Vagina (tissue), 2 donors: ENCODE results near the gene NSUN6. TPM values are rescaled to one million over a fixed set of nuclear protein-coding genes. Genes with fewer than 3 reads are reported as not detected.

Source experiments
- DNase-seq, 2 donors: peaks; one replicate each; pipeline ENCODE4 v3.0.0-alpha.2; 2017; ENCODE audit errors: extremely low spot score in 2 of 2
- H3K27ac ChIP-seq: fragments of 200-600 bp; sonication (generic); one replicate; pipeline ENCODE4 v1.5.1; 2019
- H3K27me3 ChIP-seq: fragments of 200-600 bp; sonication (generic); one replicate; pipeline ENCODE4 v1.5.1; 2019
- H3K36me3 ChIP-seq, 2 donors: fragments of 200-600 bp; sonication (generic); one replicate each; pipeline ENCODE4 v1.5.1; 2017 to 2019
- H3K4me1 ChIP-seq: fragments of 200-600 bp; sonication (generic); one replicate; pipeline ENCODE4 v1.5.1; 2019
- H3K4me3 ChIP-seq, 2 donors: fragments of 200-600 bp; sonication (generic); 1 replicate in 1 of 2; 2 replicates in 1 of 2; pipeline ENCODE4 v1.5.1; 2016 to 2019
- H3K9me3 ChIP-seq: fragments of 200-600 bp; sonication (generic); one replicate; pipeline ENCODE4 v1.5.1; 2019
- POLR2A ChIP-seq, 2 donors: fragments of 450-650 bp; IDR thresholded peaks; one replicate each; pipeline ENCODE4 v1.6.1; 2017; ENCODE audit warnings: antibody characterized with exemption in 2 of 2, mild to moderate bottlenecking in 2 of 2, moderate library complexity in 2 of 2
- POLR2AphosphoS5 ChIP-seq, 2 donors: sonication (generic); formaldehyde crosslinking; IDR thresholded peaks; one replicate each; pipeline ENCODE4 v1.9.0; 2017; ENCODE audit warnings: antibody characterized with exemption in 2 of 2, mild to moderate bottlenecking in 2 of 2, low read depth in 1 of 2; ENCODE audit not compliant: insufficient read depth in 1 of 2
- intact Hi-C: fragments of 100-400 bp; cut with DNase I; formaldehyde crosslinking; loops from one replicate; pipeline ENCODE4 v1.15.1; 2023
- total RNA-seq: library from RNA; depleted of rRNA; stranded (reverse); fragments of >200 nt; gene quantifications from one replicate; pipeline ENCODE4 v1.2.3, GENCODE V29; 2016
- TF ChIP-seq, protein P1 (sequence below), 3 experiments: fragments of 450-650 bp in 2 of 3; fragments of 200-600 bp in 1 of 3; sonication (generic) in 1 of 3; IDR thresholded peaks; one replicate each; pipeline ENCODE4 v1.5.1; 2017 to 2019; ENCODE audit warnings: antibody characterized with exemption in 3 of 3, mild to moderate bottlenecking in 2 of 3, moderate library complexity in 2 of 3

NSUN6 gene
- total RNA-seq, 1 donor from 2014 or later, result 11.5 TPM

DNA sequence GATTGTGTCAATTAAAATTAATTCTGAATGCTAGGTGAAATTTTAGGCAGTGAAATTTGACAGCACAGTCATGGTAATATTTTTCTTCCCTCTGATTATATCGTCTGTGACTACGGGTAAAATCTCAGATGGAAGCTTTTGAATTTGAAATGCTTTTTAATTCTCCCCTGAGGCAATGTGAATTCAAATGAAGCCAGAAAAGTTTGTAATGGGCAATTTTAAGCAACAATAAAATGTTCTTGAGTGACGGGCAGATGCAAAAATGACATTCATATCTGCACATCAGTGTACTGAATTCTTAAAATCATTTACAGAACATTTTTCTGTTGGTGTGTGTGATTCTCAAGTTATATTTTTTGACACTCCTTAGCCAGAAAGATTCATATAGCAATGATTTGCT, 134.5 kb downstream of the NSUN6 start:
- H3K27ac ChIP-seq, result no peak overlapping the region
- H3K4me1 ChIP-seq, result no peaks in the 10 kb centered on the region
- H3K36me3 ChIP-seq, result peaks cover 0 to 4% of the 10 kb centered on the region in 2 donors
- no peaks in the 10 kb centered on the region for H3K27me3 ChIP-seq
- H3K4me3 ChIP-seq, result no peak overlapping the region
- DNase-seq, result no peak
- intact Hi-C loops, result no loop called here
- H3K9me3 ChIP-seq, result no peaks in the 10 kb centered on the region
- no peak for TF ChIP-seq POLR2A (IDR thresholded peaks at IDR 0.05)
- TF ChIP-seq, protein P1, sequence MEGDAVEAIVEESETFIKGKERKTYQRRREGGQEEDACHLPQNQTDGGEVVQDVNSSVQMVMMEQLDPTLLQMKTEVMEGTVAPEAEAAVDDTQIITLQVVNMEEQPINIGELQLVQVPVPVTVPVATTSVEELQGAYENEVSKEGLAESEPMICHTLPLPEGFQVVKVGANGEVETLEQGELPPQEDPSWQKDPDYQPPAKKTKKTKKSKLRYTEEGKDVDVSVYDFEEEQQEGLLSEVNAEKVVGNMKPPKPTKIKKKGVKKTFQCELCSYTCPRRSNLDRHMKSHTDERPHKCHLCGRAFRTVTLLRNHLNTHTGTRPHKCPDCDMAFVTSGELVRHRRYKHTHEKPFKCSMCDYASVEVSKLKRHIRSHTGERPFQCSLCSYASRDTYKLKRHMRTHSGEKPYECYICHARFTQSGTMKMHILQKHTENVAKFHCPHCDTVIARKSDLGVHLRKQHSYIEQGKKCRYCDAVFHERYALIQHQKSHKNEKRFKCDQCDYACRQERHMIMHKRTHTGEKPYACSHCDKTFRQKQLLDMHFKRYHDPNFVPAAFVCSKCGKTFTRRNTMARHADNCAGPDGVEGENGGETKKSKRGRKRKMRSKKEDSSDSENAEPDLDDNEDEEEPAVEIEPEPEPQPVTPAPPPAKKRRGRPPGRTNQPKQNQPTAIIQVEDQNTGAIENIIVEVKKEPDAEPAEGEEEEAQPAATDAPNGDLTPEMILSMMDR (IDR thresholded peaks at IDR 0.05), result no peak
- TF ChIP-seq POLR2AphosphoS5 (IDR thresholded peaks at IDR 0.05; ENCODE audit: insufficient read depth in 1 of 2, low read depth in 1 of 2), result no peak

DNA sequence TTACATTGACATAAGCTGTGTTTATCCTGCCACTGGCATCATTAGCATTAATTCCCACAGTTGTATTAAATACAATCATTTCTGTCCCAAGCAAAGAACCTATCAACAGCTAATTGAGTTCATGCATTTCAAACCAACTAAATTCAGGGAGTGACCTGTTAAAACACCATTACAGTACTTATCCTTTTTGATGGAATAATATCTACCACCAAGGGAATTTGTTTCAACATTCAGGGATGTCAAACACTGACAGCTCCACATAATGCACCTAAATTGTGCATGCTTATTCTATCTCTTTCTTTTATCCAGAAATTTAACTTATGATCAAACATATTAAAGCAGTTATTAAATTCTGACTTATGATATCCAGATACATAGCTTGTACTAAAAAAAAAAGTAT, 136.8 kb downstream of the NSUN6 start:
- Histone ChIP-seq H3K27me3 (no peaks in the 10 kb centered on the region), H3K9me3 (no peaks in the 10 kb centered on the region), H3K27ac (no peak overlapping the region), H3K36me3 (peaks cover 0 to 4% of the 10 kb centered on the region in 2 donors), H3K4me1 (no peaks in the 10 kb centered on the region), H3K4me3 (no peak overlapping the region)
- TF ChIP-seq POLR2A (IDR thresholded peaks at IDR 0.05), result no peak
- TF ChIP-seq, protein P1 (IDR thresholded peaks at IDR 0.05), result no peak
- no peak for TF ChIP-seq POLR2AphosphoS5 (IDR thresholded peaks at IDR 0.05; ENCODE audit: insufficient read depth in 1 of 2, low read depth in 1 of 2)
- DNase-seq, result no peak
- intact Hi-C loops, result no loop called here

DNA sequence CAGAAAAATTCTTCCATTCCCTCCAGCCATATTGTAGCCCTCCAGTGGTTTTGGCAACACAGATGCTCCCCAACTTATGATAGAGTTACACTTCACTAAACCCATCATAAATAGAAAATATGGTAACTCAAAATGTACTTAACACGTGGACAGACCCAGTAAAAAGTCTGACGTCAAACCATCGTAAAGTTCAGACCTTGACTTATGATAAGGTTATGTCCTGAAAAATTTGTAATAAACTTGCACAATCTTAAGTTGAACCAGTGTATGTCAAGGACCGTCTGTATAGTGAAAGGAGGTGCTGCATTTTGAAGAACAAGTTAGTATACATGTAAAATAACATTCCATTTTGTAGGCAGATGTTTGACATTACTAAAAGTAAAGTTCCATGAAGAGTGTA, 142.8 kb downstream of the NSUN6 start:
- TF ChIP-seq POLR2A (IDR thresholded peaks at IDR 0.05) (no peak), POLR2AphosphoS5 (IDR thresholded peaks at IDR 0.05; ENCODE audit: insufficient read depth in 1 of 2, low read depth in 1 of 2) (no peak)
- TF ChIP-seq, protein P1 (IDR thresholded peaks at IDR 0.05), result no peak
- intact Hi-C loops, result no loop called here
- no peak overlapping the region for H3K27ac ChIP-seq
- no peak overlapping the region for H3K4me3 ChIP-seq
- DNase-seq, result no peak
- H3K36me3 ChIP-seq, result peaks cover 0 to 4% of the 10 kb centered on the region in 2 donors
- no peaks in the 10 kb centered on the region for H3K9me3 ChIP-seq
- H3K4me1 ChIP-seq, result no peaks in the 10 kb centered on the region
- H3K27me3 ChIP-seq, result no peaks in the 10 kb centered on the region

DNA sequence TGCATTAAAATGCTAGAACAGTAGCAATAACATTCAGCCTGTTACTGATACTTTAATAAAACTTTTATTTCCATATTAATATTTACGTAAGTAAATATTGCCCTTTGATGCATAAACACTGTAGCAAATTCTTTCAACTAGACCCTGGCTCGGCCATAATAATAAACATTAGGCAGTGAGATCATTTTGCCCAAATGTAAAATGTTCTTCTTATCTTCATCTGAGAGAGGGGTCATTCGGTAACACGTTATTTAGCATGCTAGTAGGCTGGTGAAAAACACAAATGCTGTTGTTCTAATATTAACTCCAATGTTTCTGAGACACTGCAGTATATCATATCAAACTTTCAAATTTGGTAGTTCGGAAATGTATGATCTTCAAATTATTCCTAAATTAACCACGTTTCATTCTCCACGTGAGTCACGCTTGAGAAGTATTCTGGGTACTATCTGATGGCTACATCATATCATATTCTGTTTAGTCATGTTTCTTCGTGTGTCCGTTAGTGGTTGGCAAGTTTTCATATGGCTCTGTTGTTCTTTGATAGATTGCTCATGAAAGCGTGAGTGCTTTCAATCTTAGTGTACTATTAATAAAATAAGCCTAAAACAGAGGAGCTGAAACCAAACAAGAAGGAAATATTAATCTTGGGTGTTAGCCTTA, 145.8 kb downstream of the NSUN6 start:
- no peak overlapping the region for H3K4me3 ChIP-seq
- H3K27me3 ChIP-seq, result no peaks in the 10 kb centered on the region
- H3K36me3 ChIP-seq, result no peaks in the 10 kb centered on the region
- no peak overlapping the region for H3K27ac ChIP-seq
- DNase-seq, result no peak
- H3K4me1 ChIP-seq, result no peaks in the 10 kb centered on the region
- no peaks in the 10 kb centered on the region for H3K9me3 ChIP-seq
- TF ChIP-seq POLR2A (IDR thresholded peaks at IDR 0.05) (no peak), POLR2AphosphoS5 (IDR thresholded peaks at IDR 0.05; ENCODE audit: insufficient read depth in 1 of 2, low read depth in 1 of 2) (no peak)
- TF ChIP-seq, protein P1 (IDR thresholded peaks at IDR 0.05), result no peak
- intact Hi-C loops, result no loop called here

DNA sequence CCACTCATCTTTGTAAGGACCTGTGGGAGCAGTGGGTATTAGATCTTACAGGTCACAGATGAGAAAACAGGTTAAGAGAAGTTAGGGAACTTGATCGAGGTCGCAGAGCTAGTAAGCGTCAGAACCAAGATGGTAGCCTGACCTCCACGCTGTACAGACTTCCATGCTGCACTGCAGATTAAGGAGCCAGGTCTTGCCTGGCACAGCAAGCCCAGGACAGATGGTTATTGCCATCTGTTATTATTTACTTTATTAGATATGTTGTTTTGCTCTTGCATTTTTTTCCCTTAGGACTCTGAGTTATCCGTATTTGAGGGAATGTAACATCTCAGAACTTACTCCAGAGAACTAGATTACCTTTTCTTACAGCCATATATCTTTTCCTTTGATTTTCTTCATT, 147.2 kb downstream of the NSUN6 start:
- Histone ChIP-seq H3K27me3 (no peaks in the 10 kb centered on the region), H3K9me3 (no peaks in the 10 kb centered on the region), H3K4me1 (no peaks in the 10 kb centered on the region), H3K27ac (no peak overlapping the region), H3K4me3 (no peak overlapping the region), H3K36me3 (no peaks in the 10 kb centered on the region)
- DNase-seq, result no peak
- TF ChIP-seq POLR2AphosphoS5 (IDR thresholded peaks at IDR 0.05; ENCODE audit: insufficient read depth in 1 of 2, low read depth in 1 of 2), result no peak
- no peak for TF ChIP-seq POLR2A (IDR thresholded peaks at IDR 0.05)
- TF ChIP-seq, protein P1 (IDR thresholded peaks at IDR 0.05), result no peak
- intact Hi-C loops, result no loop called here
